ENCODE data around the gene PRKCQ.
"Not testable (repeated sequence)": the region's sequence is repeated elsewhere in the genome, so short reads cannot be mapped to it uniquely, and the experiment has no call there.

PRKCQ gene

DNA sequence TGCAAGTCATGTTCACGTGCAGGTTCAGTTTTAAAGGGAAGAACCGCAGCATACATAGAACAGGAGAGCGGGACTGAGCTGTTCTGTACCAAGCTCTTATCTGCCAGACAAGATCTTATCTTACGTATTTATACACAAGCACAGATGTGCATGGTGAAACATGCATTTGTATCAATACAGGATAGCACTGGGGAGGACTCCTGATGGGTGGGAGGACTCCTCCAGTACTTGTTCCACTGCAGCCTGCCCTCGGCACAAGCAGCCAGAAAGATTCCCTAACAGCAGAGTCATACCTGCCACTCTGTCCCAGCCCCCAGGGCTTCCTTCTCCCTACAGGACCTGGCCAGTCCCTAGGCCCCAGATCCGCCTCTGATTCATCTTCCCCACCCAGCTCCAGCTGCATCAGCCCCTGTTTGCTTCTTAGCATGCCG is 13.2 kb upstream of the PRKCQ start:
- DNase-seq (ENCODE audit: low read depth): no peak

DNA sequence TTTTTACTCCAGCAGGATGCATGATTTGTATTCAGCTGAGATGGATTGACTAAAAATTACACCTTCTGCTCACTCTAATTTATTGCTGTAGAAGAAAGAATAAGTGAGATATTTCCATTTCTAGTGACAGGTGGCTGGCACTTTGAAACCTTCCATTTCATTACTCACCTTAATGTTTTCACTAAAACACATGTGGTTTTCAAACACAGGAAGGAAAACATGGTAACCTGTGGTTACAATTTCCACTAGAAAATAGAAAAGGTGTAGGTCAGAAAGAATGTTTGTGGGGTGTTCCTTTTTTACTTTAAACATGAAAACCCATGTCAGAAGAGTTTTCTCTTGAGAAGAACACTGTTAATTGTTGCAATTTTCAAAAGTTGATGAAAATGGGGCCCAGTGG is 12.0 kb upstream of the PRKCQ start:
- no peak for DNase-seq (ENCODE audit: low read depth)

DNA sequence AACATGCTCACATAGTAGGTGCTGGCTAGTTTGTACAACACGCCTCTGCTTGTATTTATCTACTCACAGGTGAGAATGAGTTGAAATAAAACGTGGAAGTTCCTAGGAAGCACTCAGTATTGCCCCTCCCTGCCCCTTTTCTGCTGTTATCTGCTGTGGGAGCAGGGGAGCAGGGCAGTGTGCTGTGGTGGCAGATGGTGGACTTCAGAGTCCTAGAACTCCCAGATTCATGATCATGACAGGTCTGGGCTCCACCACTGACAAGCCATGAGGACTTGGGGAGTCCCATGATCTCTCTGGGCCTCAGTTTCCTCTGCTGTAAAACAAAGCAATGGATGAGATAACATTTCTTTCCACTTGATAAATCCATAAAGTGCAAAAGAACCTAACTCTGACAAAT is 11.6 kb upstream of the PRKCQ start:
- DNase-seq (ENCODE audit: low read depth): no peak

DNA sequence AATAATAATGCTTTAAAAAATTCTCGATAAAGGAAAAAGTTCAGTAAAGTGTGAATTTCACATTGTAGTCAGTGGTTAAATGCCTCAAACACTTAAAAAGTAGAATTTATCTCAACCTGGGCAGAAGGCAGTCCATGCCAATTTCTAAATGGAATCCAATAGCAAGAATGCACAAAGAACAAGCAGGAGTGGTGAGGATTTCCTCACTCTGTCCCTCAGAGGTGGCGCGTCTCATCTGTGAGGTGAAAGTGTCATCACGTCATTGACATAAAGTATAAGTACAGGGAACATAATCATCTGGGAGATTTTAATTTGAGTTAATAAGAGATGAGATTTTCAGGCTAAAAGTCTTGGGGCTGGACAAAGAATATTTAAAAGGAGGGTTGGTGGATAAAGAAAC is 10.0 kb upstream of the PRKCQ start:
- DNase-seq (ENCODE audit: low read depth): no peak

DNA sequence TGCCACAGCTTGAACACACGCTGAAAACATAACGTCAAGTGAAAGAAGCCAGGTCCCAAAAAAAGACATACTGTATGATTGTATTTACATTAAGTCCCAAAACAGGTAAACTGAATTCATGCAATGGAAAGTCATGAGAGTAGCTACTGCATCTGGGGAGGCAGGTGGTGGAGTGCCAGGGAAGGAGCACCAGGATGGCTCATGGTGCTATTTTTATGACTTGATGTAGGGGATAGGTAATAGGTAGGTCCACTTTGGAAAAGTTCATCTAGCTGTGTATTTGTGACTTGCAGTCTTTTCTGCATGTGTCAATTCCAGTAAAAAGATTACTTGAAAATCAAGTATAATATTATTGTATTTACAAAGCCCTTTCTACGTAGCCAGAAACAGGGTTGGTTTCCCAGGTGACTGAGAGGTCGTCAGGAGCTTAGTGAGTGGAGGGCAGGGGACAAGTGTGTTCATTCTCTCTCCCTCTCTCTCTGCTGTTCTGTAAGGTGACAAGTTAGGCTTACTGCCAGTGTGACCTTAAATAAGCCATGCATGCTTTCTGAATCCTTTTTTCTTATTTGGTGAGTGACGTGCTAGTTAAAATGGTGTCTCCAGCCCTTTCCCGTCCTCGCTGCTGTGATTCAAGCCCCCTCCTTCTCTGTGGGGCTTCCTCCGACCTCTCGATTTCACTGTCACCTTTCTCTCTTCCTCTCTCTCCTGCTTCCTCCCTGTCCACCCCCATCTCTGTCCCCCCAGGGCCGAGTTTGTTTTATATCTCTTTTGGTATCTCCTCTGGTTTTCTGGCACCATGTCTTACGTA is 9.4 kb upstream of the PRKCQ start:
- DNase-seq (ENCODE audit: low read depth): no peak

DNA sequence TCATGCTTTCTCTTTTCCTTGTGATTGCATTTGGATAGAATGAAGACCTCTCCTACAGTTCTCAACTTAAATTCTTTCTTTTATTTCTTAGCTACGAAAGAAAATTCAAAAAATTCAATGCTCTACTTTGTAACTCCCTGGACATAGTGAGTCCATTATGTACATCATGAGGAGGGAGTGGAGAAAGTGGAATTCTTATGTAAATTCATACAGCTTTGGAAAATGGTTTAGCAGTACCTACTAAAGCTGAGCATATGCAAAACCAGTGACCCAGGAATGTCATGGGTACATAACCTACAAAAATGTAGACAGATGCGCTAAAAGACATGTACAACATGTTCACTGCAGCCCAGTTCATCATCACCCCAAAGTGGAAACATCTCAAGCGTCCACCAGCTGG is 8.8 kb upstream of the PRKCQ start:
- DNase-seq (ENCODE audit: low read depth): no peak

DNA sequence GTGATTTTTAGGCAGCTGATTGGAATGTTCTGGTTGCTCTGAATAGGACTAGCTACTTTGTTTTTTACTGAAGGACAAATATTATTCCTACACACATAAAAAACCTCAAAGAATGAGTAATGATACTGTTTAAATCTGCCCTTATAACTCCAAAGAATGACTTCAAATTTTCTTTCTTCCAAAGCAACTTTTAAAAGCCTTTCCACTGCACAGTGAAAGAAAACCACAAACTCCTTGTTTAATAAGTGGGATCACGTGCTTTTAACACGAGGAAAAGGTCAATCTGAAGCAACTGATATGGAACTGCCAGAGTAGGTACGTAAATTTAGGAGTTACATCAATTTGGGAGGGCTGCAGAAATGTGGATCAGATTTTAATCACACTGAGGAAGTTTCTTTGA is 8.0 kb upstream of the PRKCQ start:
- no peak for DNase-seq (ENCODE audit: low read depth)

DNA sequence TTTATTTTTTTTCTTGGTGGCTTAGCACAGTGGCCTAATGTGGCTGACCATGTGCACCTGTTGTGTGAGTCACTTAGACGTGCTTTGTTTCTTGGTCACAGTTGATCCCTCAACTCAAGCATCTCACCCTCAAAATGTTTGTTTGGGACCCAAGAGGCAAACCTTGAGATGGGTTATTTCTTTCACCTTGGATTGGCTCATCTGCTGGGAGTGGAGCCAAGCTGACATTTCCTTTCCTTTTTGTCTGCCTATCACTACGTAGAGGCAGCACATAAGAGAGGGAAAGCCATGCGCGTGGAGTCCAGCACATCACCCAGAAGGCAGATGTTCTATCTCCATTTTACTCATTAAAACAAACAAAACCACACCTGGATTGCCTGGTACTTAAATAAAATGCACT is 6.4 kb upstream of the PRKCQ start:
- DNase-seq (ENCODE audit: low read depth): no peak

DNA sequence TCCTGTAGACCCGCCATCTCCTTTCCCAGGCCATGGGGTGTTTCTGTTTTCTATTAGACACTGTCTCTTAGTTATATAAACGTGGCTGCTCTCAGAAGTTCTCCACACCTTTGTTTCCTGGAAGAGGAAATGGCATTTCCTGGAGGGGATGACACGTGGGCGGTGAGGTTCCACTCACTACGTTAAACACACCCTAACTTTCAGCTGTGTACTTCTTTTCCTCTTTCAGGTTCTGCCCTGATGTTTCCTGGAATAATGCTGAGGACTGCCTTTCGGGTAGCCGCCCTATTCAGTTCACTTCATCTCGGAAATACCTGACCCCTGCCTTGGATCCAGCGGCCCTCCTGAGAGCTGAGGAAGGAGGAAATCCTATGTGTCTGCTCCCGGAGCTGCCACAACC is 3.4 kb upstream of the PRKCQ start:
- no peak for DNase-seq (ENCODE audit: low read depth)

DNA sequence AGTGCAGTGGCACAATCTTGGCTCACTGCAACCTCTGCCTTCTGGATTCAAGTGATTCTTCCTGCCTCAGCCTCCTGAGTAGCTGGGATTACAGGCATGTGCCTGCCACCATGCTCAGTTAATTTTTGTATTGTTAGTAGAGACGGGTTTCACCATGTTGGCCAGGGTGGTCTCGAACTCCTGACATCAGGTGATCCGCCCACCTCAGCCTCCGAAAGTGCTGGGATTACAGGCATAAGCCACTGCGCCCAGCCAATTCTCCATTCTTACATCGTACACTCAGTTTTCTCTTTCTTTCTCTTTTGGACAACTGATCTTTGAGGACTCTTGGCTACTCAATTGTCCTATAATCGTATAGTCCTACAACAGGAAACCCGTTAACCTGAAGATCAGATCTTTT is 2.8 kb upstream of the PRKCQ start:
- not testable (repeated sequence) for DNase-seq (ENCODE audit: low read depth)

DNA sequence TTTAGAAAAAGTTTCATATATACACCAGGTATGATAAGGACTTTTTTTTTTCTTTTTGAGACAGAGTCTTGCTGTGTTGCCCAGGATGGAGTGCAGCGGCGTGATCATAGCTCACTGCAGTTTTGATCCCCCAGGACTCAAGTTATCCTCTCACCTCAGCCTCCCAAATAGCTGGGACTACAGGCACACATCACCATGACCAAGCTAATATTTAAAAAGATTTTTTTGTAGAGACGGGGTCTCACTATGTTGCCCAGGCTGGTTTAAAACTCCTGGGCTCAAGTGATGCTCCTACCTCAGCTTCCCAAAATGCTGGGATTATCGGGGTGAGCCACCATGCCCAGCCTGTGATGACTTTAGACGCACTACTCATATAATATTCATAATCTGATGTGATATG is 2.2 kb upstream of the PRKCQ start:
- DNase-seq (ENCODE audit: low read depth): no peak

DNA sequence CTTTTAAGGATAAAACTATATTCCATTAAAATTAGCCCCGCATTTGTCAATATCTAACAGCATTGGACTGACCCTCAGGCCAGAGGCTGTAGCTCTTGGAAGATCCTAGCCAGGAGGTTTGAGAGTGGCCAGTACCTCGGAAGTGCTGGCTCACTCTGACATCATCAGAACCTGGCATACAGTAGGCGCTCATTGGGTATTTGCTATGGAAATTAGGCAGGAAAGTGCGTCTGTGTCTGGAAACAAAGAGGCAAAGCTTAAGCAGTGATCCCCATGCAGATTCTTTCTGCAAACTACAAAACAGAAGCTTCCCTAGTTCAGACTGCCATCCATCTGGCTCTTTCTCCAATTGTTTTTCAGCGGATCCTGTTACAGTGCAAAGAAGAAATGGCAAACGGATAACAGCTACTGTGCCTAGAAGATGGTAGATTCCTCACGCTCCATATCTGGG is 1.7 kb upstream of the PRKCQ start:
- DNase-seq (ENCODE audit: low read depth): no peak

DNA sequence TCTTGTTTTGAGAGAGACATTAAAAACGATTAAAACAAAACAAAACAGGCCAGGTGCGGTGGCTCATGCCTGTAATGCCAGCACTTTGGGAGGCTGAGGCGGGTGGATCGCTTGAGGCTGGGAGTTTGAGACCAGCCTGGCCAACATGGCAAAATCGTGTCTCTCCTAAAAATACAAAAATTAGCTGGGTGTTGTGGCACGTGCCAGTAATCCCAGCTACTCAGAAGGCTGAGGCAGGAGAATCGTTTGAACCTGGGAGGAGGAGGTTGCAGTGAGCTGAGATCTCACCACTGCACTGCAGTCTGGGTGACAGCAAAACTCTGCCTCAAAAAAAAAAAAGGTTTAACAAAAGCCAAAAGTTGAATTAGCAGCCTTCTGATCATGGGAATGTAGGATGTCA is 1.1 kb upstream of the PRKCQ start:
- not testable (repeated sequence) for DNase-seq (ENCODE audit: low read depth)

DNA sequence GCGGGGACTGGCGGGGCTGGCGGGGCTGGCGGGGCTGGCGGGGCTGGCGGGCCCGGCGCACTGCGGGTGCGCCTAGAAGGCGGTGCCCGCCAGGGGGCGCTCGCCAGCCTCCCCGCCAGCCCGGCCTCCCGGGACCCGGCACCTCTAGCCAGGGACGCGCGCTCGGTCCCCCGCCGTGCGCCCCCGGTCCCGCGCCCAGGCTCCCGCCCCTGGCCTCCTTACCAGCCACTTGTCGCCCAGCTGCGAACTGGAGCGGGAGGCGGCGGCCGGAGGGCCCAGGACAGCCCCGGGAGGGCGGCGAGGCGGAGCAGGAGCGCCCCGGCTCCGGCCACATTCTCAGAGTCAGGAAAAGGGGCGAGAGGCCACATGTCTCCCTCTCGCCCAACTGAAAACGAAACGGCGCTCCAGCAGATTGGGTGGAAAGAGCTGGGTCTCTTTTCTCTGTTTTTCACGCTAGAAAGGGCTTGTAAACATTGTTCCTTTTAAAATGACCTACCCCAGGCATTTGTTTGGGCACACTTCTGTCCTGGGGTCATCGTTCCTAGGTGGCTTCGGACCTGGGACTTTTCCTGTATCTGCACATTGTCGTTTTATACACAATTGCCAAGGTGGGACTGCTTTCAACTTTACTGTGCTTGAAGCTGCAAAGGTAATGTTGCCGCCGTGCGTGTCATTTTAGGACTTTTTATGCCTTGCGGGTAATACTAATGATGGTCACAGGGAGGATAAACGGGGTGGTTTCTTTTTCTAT is 378 bp upstream of the PRKCQ start:
- DNase-seq (ENCODE audit: low read depth): no peak

DNA sequence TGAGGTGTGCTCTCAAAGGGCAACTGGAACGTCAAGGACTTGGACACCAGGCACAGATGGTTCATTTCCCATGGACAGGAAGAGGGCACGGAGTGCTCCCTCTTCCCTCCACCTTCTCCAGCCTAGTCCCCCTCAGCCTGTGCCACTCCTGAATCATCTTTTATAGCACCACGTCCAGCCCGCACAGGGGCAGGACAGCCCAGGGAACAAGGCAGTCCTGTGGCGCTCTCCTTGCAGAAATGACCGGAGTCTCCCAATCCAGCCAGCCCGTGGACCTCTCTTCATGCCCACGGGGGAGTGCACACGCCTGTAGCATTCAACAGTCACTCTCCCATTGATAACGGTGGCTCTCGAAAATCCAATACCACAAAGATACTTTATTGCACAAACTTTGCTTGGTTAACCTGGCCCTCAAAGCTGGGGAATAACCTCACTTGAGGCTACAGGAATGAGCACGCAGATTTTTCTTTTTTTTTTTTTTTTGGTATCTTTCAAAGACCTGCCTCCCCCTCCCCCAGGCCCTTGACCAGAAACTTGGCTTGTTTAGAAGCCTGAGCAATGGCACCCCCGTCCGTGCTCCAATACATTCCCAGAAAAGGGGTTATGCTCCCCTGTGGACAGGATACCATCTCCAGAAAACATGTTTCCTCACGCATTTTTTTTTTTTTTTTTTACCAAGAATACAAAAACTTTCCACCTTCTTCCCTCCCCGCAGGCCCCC is 733 bp downstream of the PRKCQ start:
- DNase-seq (ENCODE audit: low read depth): no peak

DNA sequence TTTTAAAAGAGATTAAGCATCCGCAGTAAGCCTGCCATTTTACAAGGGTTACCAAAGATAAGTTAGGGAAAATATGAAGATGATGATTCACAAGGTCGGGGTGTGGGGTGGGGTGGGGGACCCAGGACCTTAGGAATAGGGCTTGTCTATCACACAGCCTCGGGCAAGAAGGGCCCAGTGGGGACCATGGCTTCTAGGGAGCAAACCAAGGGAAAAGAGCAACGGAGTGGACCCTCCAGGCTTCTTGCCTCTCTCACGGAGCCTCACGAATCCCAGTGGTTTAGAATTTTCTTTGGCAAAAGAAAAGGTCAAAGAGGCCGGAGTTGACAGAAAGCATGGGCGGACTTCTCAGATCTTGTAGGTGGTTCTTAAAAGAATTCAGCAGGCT is 1.3 kb downstream of the PRKCQ start:
- no peak for DNase-seq (ENCODE audit: low read depth)

DNA sequence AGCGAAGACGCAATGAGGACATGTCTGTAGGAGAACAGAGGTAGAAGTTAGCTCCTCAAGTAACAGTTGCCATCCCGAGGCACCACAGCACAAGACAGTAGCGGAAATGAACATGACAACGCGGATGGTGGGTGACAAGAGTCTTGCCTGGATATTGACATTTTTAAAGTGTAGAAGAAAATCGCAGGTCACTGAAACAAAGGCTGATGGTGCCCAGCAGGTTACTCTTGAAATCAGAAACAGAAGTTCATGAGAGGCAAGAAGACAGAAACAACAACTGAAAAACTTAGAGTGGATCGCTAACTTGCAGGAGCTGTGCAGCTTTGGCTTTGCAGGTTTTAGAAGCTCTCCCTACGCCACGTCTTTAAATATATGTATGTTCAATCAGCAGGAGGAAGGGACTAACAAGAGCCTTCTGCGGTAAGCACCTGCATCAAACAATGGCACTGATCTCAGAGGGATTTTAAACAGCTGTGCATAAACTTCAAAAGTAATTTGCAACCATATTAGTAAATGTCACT is 1.8 kb downstream of the PRKCQ start:
- DNase-seq (ENCODE audit: low read depth): no peak

DNA sequence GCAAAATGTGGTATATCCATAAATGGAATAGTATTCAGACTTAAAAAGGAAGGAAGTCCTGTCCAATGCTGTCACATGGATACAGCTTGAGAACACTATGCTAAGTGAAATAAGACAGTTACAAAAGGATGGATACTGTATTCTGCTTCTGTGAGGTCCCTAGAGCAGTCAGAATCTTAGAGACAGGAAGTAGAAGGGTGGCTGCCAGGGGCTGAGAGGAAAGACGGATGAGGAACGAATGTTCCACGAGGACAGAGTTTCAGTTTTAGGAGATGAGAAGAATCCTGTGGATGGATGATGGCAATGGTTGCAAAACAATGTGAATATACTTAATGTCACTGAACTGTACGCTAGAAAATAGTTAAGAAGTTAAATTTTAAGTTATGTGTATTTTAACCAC is 3.8 kb downstream of the PRKCQ start:
- DNase-seq (ENCODE audit: low read depth): no peak

DNA sequence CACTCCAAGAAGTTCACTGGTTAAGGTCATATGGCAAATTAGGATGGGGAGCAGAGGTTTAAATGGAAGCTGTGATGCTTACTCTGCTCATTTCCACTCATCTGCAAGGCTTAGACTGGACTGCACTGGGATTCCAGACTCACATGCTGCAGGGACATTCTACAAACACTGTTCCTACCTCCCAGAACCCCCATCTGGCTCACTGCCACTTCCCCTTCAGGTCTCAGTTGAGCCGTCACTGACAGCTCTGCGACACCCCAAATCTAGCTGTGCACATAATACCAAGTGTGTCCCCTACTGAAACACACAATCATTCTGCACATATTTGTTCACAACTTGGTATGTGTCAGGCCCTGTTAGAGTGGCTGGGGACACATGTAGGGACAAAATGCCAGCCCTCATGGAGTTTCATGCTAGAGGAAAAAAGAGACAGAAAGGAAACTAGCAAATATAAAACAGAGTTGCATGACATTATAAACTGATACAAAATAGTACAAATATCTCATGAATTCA is 5.4 kb downstream of the PRKCQ start:
- no peak for DNase-seq (ENCODE audit: low read depth)

DNA sequence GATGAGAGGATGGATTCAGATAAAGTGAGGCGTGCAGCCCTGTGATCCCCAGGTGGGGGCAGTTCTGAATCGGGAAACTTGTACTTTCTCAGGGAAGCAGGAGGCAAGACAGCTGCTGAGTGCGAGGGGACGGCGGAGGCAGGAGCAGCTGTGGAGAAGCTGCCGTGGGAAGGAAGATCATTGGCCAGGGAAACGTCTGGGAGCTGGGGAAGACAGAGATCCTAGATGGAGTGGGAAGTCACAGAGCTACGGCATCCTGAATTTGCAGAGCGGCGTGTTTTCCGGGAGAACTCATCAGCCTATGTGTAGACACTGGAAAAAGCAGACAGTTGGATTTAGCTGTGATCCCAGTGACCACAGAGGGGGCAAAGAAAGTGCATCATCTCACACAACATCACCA is 9.2 kb downstream of the PRKCQ start:
- no peak for DNase-seq (ENCODE audit: low read depth)

DNA sequence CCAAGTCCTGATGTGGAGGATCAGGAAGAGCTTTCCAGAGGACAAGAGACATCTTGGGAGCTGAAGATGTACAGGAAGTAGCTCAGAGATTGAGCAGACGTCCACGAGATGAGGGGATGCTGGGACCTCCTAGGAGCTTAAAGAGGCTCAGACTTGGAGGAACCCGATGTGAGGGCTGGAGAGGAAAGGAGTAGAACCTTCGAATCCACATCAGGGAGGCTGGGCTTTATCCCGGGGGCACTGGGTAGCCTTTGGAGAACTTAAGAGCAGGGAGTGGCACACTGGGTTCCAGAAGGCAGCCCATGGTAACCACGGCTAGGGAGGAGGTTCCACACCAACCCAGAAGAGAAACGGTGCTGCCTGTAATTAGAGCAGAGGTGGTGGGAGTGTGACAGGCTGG is 10.8 kb downstream of the PRKCQ start:
- DNase-seq (ENCODE audit: low read depth): no peak

DNA sequence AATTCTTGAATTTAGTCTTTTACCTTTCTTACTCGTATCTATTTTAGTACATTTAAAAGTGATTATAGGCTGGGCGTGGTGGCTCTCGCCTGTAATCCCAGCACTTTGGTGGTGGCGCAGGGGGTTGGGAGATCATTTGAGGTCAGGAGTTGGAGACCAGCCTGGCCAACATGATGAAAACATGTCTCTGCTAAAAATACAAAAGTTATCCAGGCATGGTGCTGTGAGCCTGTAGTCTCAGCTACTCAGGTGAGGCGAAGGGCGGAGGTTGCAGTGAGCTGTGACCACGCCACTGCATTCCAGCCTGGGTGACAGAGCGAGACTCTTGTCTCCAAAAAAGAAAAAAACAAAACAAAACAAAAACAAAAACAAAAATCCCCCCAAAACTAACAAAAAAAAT is 12.2 kb downstream of the PRKCQ start:
- no peak for DNase-seq (ENCODE audit: low read depth)

Data from stromal cell of bone marrow (primary cell).